SK-N-SH (cell line): ENCODE measurements around the gene XCL1. TPM values are rescaled to one million over a fixed set of nuclear protein-coding genes. Genes with fewer than 3 reads are reported as not detected.

ENCODE experiments used
- CTCF ChIA-PET: fragments of 300-600, 350-600 bp; formaldehyde crosslinking; extraction: SDS; loops from one replicate; lab custom pipeline; 2021; lab: Yijun Ruan, JAX
- POLR2A ChIA-PET: fragments of 350-600 bp; sonication (Branson Sonifier 250); formaldehyde crosslinking; extraction: SDS; loops from one replicate; lab custom pipeline; 2020; ENCODE audit warnings: antibody characterized with exemption, inconsistent platforms; lab: Yijun Ruan, JAX
- DNase-seq: peaks from one replicate; pipeline ENCODE4 v3.0.0; 2012
- H2AFZ ChIP-seq: fragments of 200-600 bp; sonication (generic); 2 replicates; pipeline ENCODE4 v1.8.1; 2016; ENCODE audit warnings: antibody characterized with exemption, mild to moderate bottlenecking, low read depth
- H3F3A ChIP-seq: fragments of 200-600 bp; sonication (generic); replicated peaks from 2 replicates; pipeline ENCODE3; 2016; ENCODE audit warnings: antibody characterized with exemption, mild to moderate bottlenecking; ENCODE audit not compliant: insufficient read depth
- H3K27ac ChIP-seq, 2 experiments: fragments of 200-500 bp in 1 of 2; fragments of 200-600 bp in 1 of 2; sonication (Bioruptor generic) in 1 of 2; sonication (generic), shearing (Covaris generic) in 1 of 2; 2 replicates each; pipeline versions ENCODE4 v1.5.1 to v1.6.1; 2014 to 2016; ENCODE audit warnings: low read depth in 2 of 2, inconsistent platforms in 1 of 2, low read length in 1 of 2, mild to moderate bottlenecking in 1 of 2, mixed read lengths in 1 of 2
- H3K27me3 ChIP-seq: fragments of 200-600 bp; sonication (generic), shearing (Covaris generic); 2 replicates; pipeline ENCODE4 v1.6.1; 2016; ENCODE audit warnings: mixed run types; ENCODE audit not compliant: insufficient read depth
- H3K36me3 ChIP-seq, 2 experiments: fragments of 200-500 bp in 1 of 2; fragments of 200-600 bp in 1 of 2; sonication (Bioruptor generic) in 1 of 2; sonication (generic) in 1 of 2; replicated peaks in 1 of 2; 2 replicates each; pipeline versions ENCODE3 to v1.5.1; 2014 to 2016; ENCODE audit warnings: low read length in 1 of 2, mild to moderate bottlenecking in 1 of 2; ENCODE audit not compliant: insufficient read depth in 2 of 2, control insufficient read depth in 1 of 2
- H3K4me1 ChIP-seq, 2 experiments: fragments of 200-500 bp in 1 of 2; fragments of 200-600 bp in 1 of 2; sonication (Bioruptor generic) in 1 of 2; sonication (generic), shearing (Covaris generic) in 1 of 2; 2 replicates each; pipeline versions ENCODE4 v1.5.1 to v1.6.1; 2014 to 2016; ENCODE audit warnings: low read depth in 1 of 2, low read length in 1 of 2, mixed run types in 1 of 2; ENCODE audit not compliant: insufficient read depth in 2 of 2, control insufficient read depth in 1 of 2
- H3K4me2 ChIP-seq: fragments of 200-600 bp; sonication (generic), shearing (Covaris generic); 2 replicates; pipeline ENCODE4 v1.6.1; 2017; ENCODE audit warnings: mixed run types
- H3K4me3 ChIP-seq, 2 experiments: fragments of 200-500 bp in 1 of 2; fragments of 200-600 bp in 1 of 2; sonication (Bioruptor generic) in 1 of 2; sonication (generic), shearing (Covaris generic) in 1 of 2; 2 replicates each; pipeline versions ENCODE4 v1.5.1 to v1.8.1; 2014 to 2016; ENCODE audit warnings: low read depth in 2 of 2, inconsistent platforms in 1 of 2, low read length in 1 of 2, mild to moderate bottlenecking in 1 of 2, mixed read lengths in 1 of 2, moderate library complexity in 1 of 2
- H3K79me2 ChIP-seq: fragments of 200-600 bp; sonication (generic); 2 replicates; pipeline ENCODE4 v1.8.1; 2017; ENCODE audit warnings: mild to moderate bottlenecking; ENCODE audit not compliant: insufficient read depth
- H3K9ac ChIP-seq: fragments of 200-600 bp; sonication (generic); 2 replicates; pipeline ENCODE4 v1.6.1; 2017; ENCODE audit warnings: mixed run types
- H3K9me2 ChIP-seq: fragments of 200-600 bp; sonication (generic); 2 replicates; pipeline ENCODE4 v1.6.1; 2017; ENCODE audit warnings: mixed run types
- H3K9me3 ChIP-seq: fragments of 200-600 bp; sonication (generic); 2 replicates; pipeline ENCODE4 v1.6.1; 2017; ENCODE audit warnings: mixed run types, mild to moderate bottlenecking, moderate library complexity
- H4K20me1 ChIP-seq: fragments of 200-600 bp; sonication (generic); 2 replicates; pipeline ENCODE4 v1.6.1; 2017; ENCODE audit warnings: mild to moderate bottlenecking, mixed run types; ENCODE audit not compliant: insufficient read depth
- CTCF ChIP-seq: fragments of 200-600 bp; sonication (generic); IDR thresholded peaks from 2 replicates; pipeline ENCODE4 v1.6.1; 2017; ENCODE audit warnings: antibody characterized with exemption, mild to moderate bottlenecking, moderate library complexity
- EP300 ChIP-seq, 2 experiments: IDR thresholded peaks; 2 replicates each; pipeline versions ENCODE4 v1.4.0 to v1.6.1; 2012; ENCODE audit warnings: borderline replicate concordance in 1 of 2, low read depth in 1 of 2, low read length in 1 of 2
- FOSL2 ChIP-seq: IDR thresholded peaks from 2 replicates; pipeline ENCODE4 v1.4.0; 2012; ENCODE audit warnings: low read depth, mild to moderate bottlenecking, moderate library complexity, borderline replicate concordance
- FOXJ3 ChIP-seq: sonication (generic); formaldehyde crosslinking; IDR thresholded peaks from 2 replicates; pipeline ENCODE4 v1.5.1; 2020; ENCODE audit warnings: mild to moderate bottlenecking, missing genetic modification reagents
- FOXM1 ChIP-seq: IDR thresholded peaks from 2 replicates; pipeline ENCODE4 v1.4.0; 2012; ENCODE audit warnings: low read depth, mild to moderate bottlenecking
- IRF3 ChIP-seq: fragments of 150-350 bp; IDR thresholded peaks from 2 replicates; pipeline ENCODE4 v1.6.1; 2016; ENCODE audit warnings: mild to moderate bottlenecking, low read depth, low read length
- JUND ChIP-seq: IDR thresholded peaks from 2 replicates; pipeline ENCODE4 v1.4.0; 2012
- MXI1 ChIP-seq: IDR thresholded peaks from 2 replicates; pipeline ENCODE4 v1.6.1; 2012; ENCODE audit warnings: mild to moderate bottlenecking, low read depth, low read length, improper control_type of control experiment
- NFIC ChIP-seq: IDR thresholded peaks from 2 replicates; pipeline ENCODE4 v1.4.0; 2012; ENCODE audit warnings: borderline replicate concordance
- PBX3 ChIP-seq: IDR thresholded peaks from 2 replicates; pipeline ENCODE4; 2012
- RAD21 ChIP-seq: IDR thresholded peaks from 2 replicates; pipeline ENCODE4 v1.6.1; 2012; ENCODE audit warnings: mild to moderate bottlenecking, low read length
- RXRA ChIP-seq: IDR thresholded peaks from 2 replicates; pipeline ENCODE4 v1.4.0; 2012; ENCODE audit warnings: low read depth, mild to moderate bottlenecking, borderline replicate concordance
- SMC3 ChIP-seq: IDR thresholded peaks from 2 replicates; pipeline ENCODE4 v1.6.1; 2012; ENCODE audit warnings: low read depth, low read length, improper control_type of control experiment
- TEAD4 ChIP-seq: IDR thresholded peaks from 2 replicates; pipeline ENCODE4 v1.4.0; 2012; ENCODE audit warnings: mild to moderate bottlenecking, borderline replicate concordance; ENCODE audit not compliant: insufficient read depth
- USF1 ChIP-seq: IDR thresholded peaks from 2 replicates; pipeline ENCODE4 v1.4.0; 2012; ENCODE audit warnings: low read depth, borderline replicate concordance
- USF2 ChIP-seq: fragments of 150-350 bp; IDR thresholded peaks from 2 replicates; pipeline ENCODE4 v1.6.1; 2017; ENCODE audit warnings: antibody characterized with exemption, low read length, low read depth, borderline replicate concordance
- WGBS: methylation state at CpG from one replicate; pipeline ENCODE4 v1.1.6; 2017; ENCODE audit warnings: low lambda C conversion rate; 5-methylcytosine and 5-hydroxymethylcytosine counted together
- polyA plus RNA-seq, 3 experiments: library from polyadenylated mRNA; depleted of rRNA; stranded (reverse); fragments of >200 nt; gene quantifications; 2 replicates each; pipeline ENCODE4 v1.2.3, GENCODE V29; 2012

Gene XCL1
- polyA plus RNA-seq, 1 of the 3 experiments (the other 2 are of a cell fraction), result not detected

- TF ChIP-seq CTCF, result no peak
- TF ChIP-seq FOXM1, result no peak
Observed at GRCh38 chr1:168567568-168567967, 8.8 kb upstream of the XCL1 start (continued).

- H4K20me1 ChIP-seq, result no peaks in the 10 kb centered on the region
- no peaks in the 10 kb centered on the region for H3K9me2 ChIP-seq
- TF ChIP-seq TEAD4, result no peak
- no peak for TF ChIP-seq USF1
- no peak for TF ChIP-seq RXRA
- no peak for TF ChIP-seq PBX3
- no peak for TF ChIP-seq CTCF
- no peak overlapping the region for H2AFZ ChIP-seq
- no peaks in the 10 kb centered on the region for H3K27me3 ChIP-seq
- 26% methylated on average over 1 of the region's 1 CpG for WGBS
- no peak overlapping the region; a peak in 1 of 4 replicates for H3K27ac ChIP-seq
- no peaks in the 10 kb centered on the region for H3F3A ChIP-seq
- no peaks in the 10 kb centered on the region for H3K36me3 ChIP-seq
- no peaks in the 10 kb centered on the region for H3K79me2 ChIP-seq
- no peaks in the 10 kb centered on the region for H3K9me3 ChIP-seq
- H3K4me2 ChIP-seq, result no peak overlapping the region
- ChIA-PET CTCF (interaction anchor here (1.2 to 3.6 kb wide), 4 partner anchors 14 to 225 kb away, joined by 3 to 20 read pairs (median 6); no protein-coding TSS in a partner anchor), POLR2A (no interaction called here)
- H3K4me3 ChIP-seq, result no peak overlapping the region
- H3K4me1 ChIP-seq, result no peaks in the 10 kb centered on the region; a peak in 1 of 4 replicates
- no peak overlapping the region for H3K9ac ChIP-seq
- no peak for DNase-seq
Observed at GRCh38 chr1:168568346-168568745, 8.1 kb upstream of the XCL1 start.

GRCh38 chr1:168570652-168571051 is 5.8 kb upstream of the XCL1 start:
- no peak overlapping the region for H3K9ac ChIP-seq
- no peaks in the 10 kb centered on the region for H3K27me3 ChIP-seq
- no peaks in the 10 kb centered on the region for H4K20me1 ChIP-seq
- no peak overlapping the region for H3K4me2 ChIP-seq
- H3K9me3 ChIP-seq, result no peaks in the 10 kb centered on the region
- no peaks in the 10 kb centered on the region; a peak in 1 of 4 replicates for H3K4me1 ChIP-seq
- CTCF ChIA-PET, result interaction anchor here (1.0 to 3.6 kb wide), 3 partner anchors 17 to 778 kb away, joined by 3 to 20 read pairs (median 5); no protein-coding TSS in a partner anchor
- no peak for DNase-seq
- POLR2A ChIA-PET, result no interaction called here
- no peaks in the 10 kb centered on the region for H3K36me3 ChIP-seq
- H2AFZ ChIP-seq, result no peak overlapping the region
- no peaks in the 10 kb centered on the region for H3F3A ChIP-seq
- no peak overlapping the region for H3K27ac ChIP-seq
- H3K4me3 ChIP-seq, result no peak overlapping the region
- no peaks in the 10 kb centered on the region for H3K9me2 ChIP-seq
- WGBS, result 88% methylated on average over 3 of the region's 3 CpGs
- no peaks in the 10 kb centered on the region for H3K79me2 ChIP-seq
- TF ChIP-seq USF2 (no peak), RXRA (no peak), IRF3 (no peak), FOXJ3 (CRISPR knock-in tag) (no peak), EP300 (IDR thresholded peaks at IDR 0.05; ENCODE audit: borderline replicate concordance in 1 of 2, low read depth in 1 of 2, low read length in 1 of 2) (no peak), FOSL2 (no peak), RAD21 (no peak), SMC3 (no peak), USF1 (no peak), JUND (no peak), MXI1 (no peak), NFIC (no peak)
